NT2/D1 (cell line): ENCODE data around the gene CFAP410.

ENCODE experiments used
- DNase-seq: peaks from one replicate; pipeline ENCODE4 v3.0.0-alpha.2; 2011; ENCODE audit warnings: low read depth, low spot score
- H3K27me3 ChIP-seq: 2 replicates; pipeline ENCODE4 v1.6.0; 2011; ENCODE audit warnings: mild to moderate bottlenecking; ENCODE audit not compliant: insufficient read length, insufficient read depth
- H3K36me3 ChIP-seq: 2 replicates; pipeline ENCODE4 v1.6.1; 2011; ENCODE audit warnings: mild to moderate bottlenecking, low read length, mixed read lengths; ENCODE audit not compliant: insufficient read depth, insufficient read length
- H3K4me1 ChIP-seq: 2 replicates; pipeline ENCODE4 v1.5.1; 2011; ENCODE audit not compliant: insufficient read depth, insufficient read length
- H3K4me3 ChIP-seq: 2 replicates; pipeline ENCODE4 v1.5.1; 2011; ENCODE audit warnings: low read depth; ENCODE audit not compliant: insufficient read length
- H3K9ac ChIP-seq: 2 replicates; pipeline ENCODE4 v1.6.0; 2011; ENCODE audit warnings: low read depth; ENCODE audit not compliant: insufficient read length
- H3K9me3 ChIP-seq: 2 replicates; pipeline ENCODE4 v1.5.1; 2011; ENCODE audit warnings: mild to moderate bottlenecking, low read length; ENCODE audit not compliant: insufficient read depth
- SUZ12 ChIP-seq: IDR thresholded peaks from 2 replicates; pipeline ENCODE4 v1.6.1; 2011; ENCODE audit not compliant: insufficient read length, insufficient read depth; ENCODE audit errors: extremely low read depth
- YY1 ChIP-seq: IDR thresholded peaks from 2 replicates; pipeline ENCODE4 v1.6.1; 2011; ENCODE audit not compliant: insufficient read length, insufficient read depth
- ZNF274 ChIP-seq: IDR thresholded peaks from 2 replicates; pipeline ENCODE4 v1.6.1; 2011; ENCODE audit warnings: mild to moderate bottlenecking, low read depth, low read length

Gene CFAP410

DNA sequence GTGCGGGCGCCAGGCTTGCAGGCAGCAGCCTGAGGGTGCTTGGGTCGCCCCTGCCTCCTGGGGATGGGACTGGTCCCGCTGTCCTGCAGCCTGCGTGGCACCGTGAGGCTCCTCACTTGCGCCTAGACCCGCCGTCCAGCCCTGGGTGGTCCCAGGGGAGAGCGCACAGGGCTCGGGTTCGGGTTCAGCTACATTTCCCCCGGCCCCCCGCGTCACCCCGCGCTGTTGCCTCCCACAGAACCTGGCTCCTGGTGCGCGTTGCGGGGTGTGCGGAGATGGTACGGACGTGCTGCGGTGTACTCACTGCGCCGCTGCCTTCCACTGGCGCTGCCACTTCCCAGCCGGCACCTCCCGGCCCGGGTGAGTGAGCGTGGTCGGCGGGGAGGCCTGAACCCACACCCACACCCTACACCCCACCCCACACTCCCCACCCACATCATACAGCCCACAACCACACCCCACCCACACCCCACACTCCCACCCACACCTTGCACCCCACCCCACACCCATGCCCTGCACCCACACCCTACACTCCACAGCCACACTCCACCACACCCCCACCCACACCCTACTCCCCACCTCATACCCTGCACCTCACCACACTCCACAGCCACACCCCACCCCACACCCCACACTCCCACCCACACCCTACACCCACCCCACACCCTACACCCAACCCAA is 45.5 kb downstream of the CFAP410 start:
- no peaks in the 10 kb centered on the region for H3K9me3 ChIP-seq
- TF ChIP-seq YY1: no peak
- no peak for TF ChIP-seq ZNF274
- TF ChIP-seq SUZ12: no peak
- peaks cover 34% of the 10 kb centered on the region for H3K4me1 ChIP-seq
- H3K9ac ChIP-seq: no peak overlapping the region
- H3K27me3 ChIP-seq: no peaks in the 10 kb centered on the region
- H3K36me3 ChIP-seq: no peaks in the 10 kb centered on the region
- H3K4me3 ChIP-seq: no peak overlapping the region
- no peak for DNase-seq

DNA sequence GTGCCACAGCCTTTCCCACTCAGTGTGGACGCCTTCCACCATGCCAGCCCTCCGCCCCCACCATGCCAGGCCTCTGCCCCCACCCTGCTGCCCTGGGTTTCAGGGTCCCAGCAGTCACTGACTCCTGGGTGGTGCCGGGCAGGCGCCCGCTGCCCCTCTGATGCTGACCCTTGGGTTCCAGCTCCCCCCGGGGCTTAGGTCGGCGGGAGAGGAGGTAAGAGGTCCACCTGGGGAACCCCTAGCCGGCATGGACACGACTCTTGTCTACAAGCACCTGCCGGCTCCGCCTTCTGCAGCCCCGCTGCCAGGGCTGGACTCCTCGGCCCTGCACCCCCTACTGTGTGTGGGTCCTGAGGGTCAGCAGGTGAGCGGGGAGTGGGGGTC is 46.4 kb downstream of the CFAP410 start:
- no peaks in the 10 kb centered on the region for H3K36me3 ChIP-seq
- H3K9me3 ChIP-seq: no peaks in the 10 kb centered on the region
- no peak for DNase-seq
- no peak overlapping the region for H3K4me3 ChIP-seq
- no peak overlapping the region for H3K9ac ChIP-seq
- no peak for TF ChIP-seq ZNF274
- TF ChIP-seq YY1: no peak
- no peak for TF ChIP-seq SUZ12
- peaks cover 34% of the 10 kb centered on the region for H3K4me1 ChIP-seq
- peaks cover 4% of the 10 kb centered on the region for H3K27me3 ChIP-seq

DNA sequence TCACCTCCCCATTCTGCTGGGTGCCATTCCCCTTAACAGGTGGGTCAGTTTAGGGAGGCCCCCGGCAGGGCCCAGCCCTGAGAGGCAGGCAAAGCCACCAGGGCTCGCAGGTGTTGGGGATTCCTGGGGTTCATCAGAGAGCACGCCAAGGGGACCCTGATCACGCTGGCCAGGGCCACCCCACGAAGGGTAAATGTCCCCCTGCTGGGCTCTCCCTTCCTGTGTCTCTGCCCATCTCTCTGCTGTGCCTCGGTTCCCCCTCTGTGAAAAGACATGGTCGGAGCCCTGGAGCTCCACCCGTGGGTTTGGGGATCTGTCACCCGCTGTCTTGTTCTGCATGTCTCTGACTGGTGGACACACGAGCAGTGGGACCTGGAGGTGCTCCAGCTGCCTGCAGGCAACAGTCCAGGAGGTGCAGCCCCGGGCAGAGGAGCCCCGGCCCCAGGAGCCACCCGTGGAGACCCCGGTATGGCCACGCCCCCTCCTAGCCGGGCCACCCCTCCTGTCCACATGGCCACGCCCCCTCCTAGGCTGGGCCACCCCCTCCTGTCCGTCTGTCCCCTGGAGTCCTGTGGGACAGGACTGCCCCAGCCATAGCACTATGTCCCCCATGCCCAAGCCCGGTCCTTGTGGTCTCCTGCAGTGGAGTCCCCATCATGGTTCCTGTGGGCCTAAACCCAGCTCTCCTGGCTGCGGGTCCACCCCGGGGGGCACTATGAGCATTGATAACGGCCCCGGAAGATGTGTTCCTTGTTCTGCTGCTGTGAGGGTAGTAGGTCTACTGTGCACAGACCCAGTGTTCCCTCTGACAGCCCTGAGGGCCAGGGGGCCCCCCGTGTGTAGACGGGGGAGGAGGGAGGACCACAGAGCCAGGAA is 47.0 kb downstream of the CFAP410 start:
- Histone ChIP-seq H3K36me3 (no peaks in the 10 kb centered on the region), H3K9ac (no peak overlapping the region), H3K9me3 (no peaks in the 10 kb centered on the region), H3K4me1 (peaks cover 34% of the 10 kb centered on the region), H3K4me3 (no peak overlapping the region), H3K27me3 (peaks cover 4% of the 10 kb centered on the region)
- no peak for TF ChIP-seq ZNF274
- no peak for TF ChIP-seq YY1
- TF ChIP-seq SUZ12: no peak
- DNase-seq: no peak

DNA sequence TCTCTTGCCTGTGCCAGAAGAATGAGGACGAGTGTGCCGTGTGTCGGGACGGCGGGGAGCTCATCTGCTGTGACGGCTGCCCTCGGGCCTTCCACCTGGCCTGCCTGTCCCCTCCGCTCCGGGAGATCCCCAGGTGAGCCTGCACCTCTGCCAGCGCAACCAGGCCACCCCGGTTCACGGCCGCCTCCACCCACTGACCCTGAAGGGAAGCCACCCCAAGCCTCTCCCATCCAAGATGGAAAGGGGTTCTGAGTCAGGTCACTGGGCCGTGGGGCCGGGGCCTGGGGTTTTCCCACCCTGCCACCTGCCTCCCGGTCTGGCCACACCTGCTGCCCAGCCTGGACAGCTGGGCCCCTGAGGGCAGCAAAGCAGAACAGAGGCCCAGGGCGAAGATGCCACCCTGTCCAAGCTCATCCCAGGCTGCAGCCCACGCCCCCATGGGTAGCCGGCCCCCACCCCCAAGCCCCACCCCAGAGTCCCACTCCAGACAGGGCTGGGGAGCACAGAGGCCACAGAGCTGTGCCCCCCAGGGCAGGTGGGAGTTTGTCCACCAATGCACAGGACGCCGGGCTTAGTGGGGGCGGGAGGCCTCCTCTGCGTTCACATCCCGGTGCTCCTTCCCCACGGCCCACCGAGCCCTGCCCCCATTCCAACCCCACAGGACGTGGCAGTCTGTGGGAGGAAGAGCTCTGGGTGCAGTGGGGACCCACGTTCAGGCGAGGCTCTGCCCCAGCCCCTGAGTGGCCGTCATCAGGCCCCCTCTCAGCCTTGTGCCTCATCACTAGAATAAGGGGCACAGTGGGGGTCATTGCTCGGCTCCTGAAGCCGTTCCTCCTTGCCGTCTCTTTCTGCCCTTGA is 47.9 kb downstream of the CFAP410 start:
- no peak for DNase-seq
- Histone ChIP-seq H3K4me3 (no peak overlapping the region), H3K36me3 (no peaks in the 10 kb centered on the region), H3K4me1 (peaks cover 36% of the 10 kb centered on the region), H3K9me3 (no peaks in the 10 kb centered on the region), H3K9ac (no peak overlapping the region), H3K27me3 (peaks cover 4% of the 10 kb centered on the region)
- TF ChIP-seq ZNF274 (no peak), SUZ12 (no peak), YY1 (no peak)

DNA sequence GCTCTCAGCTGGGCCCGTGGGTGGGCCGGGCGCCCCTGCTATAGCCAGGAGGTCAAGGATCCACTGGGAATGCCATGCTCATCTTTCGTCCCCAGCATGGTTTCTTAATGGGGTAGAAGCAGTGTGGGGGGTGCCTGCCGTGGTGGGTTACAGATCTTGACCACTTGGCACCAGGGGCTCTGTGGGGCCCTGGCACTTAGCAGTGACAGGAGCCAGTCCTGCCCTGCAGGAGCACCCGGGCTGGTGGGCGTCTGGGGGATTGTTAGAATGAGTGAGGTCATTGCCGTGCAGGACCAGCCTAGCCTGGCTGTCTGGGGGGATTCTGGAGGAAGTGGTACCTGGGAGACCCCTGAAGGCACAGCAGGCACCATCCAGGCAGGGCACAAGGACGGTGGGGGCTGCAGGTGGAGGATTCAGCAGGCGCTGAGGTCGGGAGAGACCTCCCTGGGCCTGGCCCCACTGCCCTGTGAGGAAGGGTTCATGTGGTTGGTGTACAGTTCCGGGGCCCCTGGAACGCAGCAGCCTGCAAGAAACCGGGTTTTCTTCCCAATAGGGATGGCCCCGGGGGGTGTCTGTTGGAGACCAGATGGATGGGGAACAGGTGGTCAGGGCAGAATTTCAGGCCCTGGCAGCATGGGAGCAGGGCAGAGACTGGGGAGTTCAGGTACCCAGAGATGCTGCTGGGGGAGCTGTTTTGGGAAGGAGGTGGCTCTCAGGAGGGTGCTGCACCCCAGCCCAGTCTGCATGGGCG is 48.7 kb downstream of the CFAP410 start:
- no peak for DNase-seq
- Histone ChIP-seq H3K9me3 (no peaks in the 10 kb centered on the region), H3K27me3 (peaks cover 4% of the 10 kb centered on the region), H3K9ac (no peak overlapping the region), H3K36me3 (no peaks in the 10 kb centered on the region), H3K4me1 (peaks cover 31% of the 10 kb centered on the region), H3K4me3 (no peak overlapping the region)
- TF ChIP-seq YY1 (no peak), ZNF274 (no peak), SUZ12 (no peak)

DNA sequence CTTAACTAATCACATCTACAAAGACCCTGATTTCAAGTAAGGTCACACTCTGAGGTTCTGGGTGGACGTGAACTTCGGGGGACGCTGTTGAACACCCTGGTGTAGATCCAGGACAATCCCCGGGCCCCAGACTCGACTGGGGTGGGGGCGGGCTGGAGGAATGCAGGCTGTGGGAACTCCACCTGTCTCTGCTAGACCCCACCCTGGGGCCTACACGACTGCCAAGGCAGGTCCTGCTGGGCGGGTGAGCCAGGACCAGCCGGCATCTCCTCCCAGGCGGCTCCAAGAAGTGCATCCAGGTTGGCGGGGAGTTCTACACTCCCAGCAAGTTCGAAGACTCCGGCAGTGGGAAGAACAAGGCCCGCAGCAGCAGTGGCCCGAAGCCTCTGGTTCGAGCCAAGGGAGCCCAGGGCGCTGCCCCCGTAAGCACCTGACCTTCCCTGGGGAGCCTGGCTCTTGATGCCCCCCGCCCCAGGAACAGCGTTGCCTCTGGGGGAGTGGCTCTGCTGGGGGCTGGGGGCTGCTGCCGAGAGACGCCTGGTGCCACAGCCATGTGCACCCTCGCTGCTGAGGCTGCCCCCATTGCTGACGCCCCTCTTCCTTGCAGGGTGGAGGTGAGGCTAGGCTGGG is 49.7 kb downstream of the CFAP410 start:
- peaks cover 4% of the 10 kb centered on the region for H3K27me3 ChIP-seq
- H3K4me1 ChIP-seq: peaks cover 32% of the 10 kb centered on the region
- no peaks in the 10 kb centered on the region for H3K9me3 ChIP-seq
- H3K9ac ChIP-seq: no peak overlapping the region
- H3K36me3 ChIP-seq: no peaks in the 10 kb centered on the region
- DNase-seq: no peak
- TF ChIP-seq YY1 (no peak), SUZ12 (no peak), ZNF274 (no peak)
- no peak overlapping the region for H3K4me3 ChIP-seq
